ENCODE results near the gene ATL3. TPM values are rescaled to one million over a fixed set of nuclear protein-coding genes. Genes with fewer than 3 reads are reported as not detected.

The ATL3 gene
- total and polyA plus RNA-seq, 2 of the 4 experiments (the other 2 are of a cell fraction): 19.9 to 131 TPM

DNA sequence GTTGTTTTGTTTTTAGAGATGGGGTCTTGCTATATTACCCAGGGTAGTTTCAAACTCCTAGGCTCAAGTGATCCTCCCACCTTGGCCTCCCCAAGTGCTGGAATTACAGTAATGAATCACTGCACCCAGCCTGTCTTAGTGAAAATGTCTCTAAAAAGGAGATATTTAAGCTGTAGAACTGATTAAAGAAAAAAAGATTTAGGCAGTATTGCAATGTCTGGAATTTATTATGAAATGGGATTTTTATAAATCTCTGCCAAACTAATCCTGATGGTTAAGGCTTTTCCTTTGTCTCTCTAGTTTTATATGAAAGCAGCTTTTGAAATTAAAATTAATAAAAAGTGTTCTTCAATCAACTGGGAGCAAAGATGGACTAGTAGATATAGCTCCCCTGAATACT is 59.0 kb downstream of the ATL3 start:
- Histone ChIP-seq H2BK5ac (ENCODE audit: low read depth, low read length, poor library complexity, severe bottlenecking) (no peak overlapping the region), H4K5ac (ENCODE audit: low read depth, low read length) (no peak overlapping the region), H3K14ac (replicated peaks; ENCODE audit: low read depth, low read length) (no peak overlapping the region), H3K27ac (ENCODE audit: insufficient read depth, low read length) (no peak overlapping the region), H2AK5ac (ENCODE audit: low read depth, low read length) (no peak overlapping the region), H3K18ac (ENCODE audit: low read depth, low read length) (no peak overlapping the region), H2AFZ (replicated peaks; ENCODE audit: low read length, poor library complexity) (no peak overlapping the region), H3K27me3 (ENCODE audit: control insufficient read depth, insufficient read depth, low read length) (0 out of 2 replicates have a peak, but pooled peaks cover 2% of the 10 kb centered on the region), H4K91ac (ENCODE audit: insufficient read depth, low read depth, low read length) (no peak overlapping the region), H2BK120ac (ENCODE audit: low read depth, low read length) (no peak overlapping the region), H3K4me1 (ENCODE audit: control insufficient read depth, insufficient read depth, low read length) (peaks cover 9% of the 10 kb centered on the region; the same call in 1 of the 2 replicates), H2BK20ac (ENCODE audit: low read depth, low read length) (no peak overlapping the region), H3K9me3 (ENCODE audit: control insufficient read depth, insufficient read depth, low read length) (no peaks in the 10 kb centered on the region), H3K4ac (ENCODE audit: low read depth, low read length) (no peak overlapping the region), H2BK15ac (ENCODE audit: low read depth, low read length) (no peak overlapping the region), H3K56ac (ENCODE audit: extremely low read depth, insufficient read depth, low read length) (no peak overlapping the region), H3K9ac (ENCODE audit: low read depth, low read length) (no peak overlapping the region), H3K23ac (ENCODE audit: low read depth, low read length) (no peak overlapping the region), H3K4me2 (ENCODE audit: low read depth, low read length) (no peak overlapping the region), H4K20me1 (ENCODE audit: insufficient read depth, low read length) (no peaks in the 10 kb centered on the region), H3K79me1 (ENCODE audit: low read depth in 1 of 2, low read length in 2 of 2) (no peaks in the 10 kb centered on the region), H3K36me3 (ENCODE audit: control insufficient read depth, insufficient read depth, low read length) (no peaks in the 10 kb centered on the region), H2AK9ac (replicated peaks; ENCODE audit: low read depth, low read length, poor library complexity) (no peak overlapping the region), H3K4me3 (ENCODE audit: insufficient read depth, low read depth, low read length) (no peak overlapping the region), H4K8ac (ENCODE audit: low read depth in 2 of 2, low read length in 2 of 2) (no peak overlapping the region), H3K9me1 (ENCODE audit: insufficient read depth, low read length) (no peaks in the 10 kb centered on the region; the same call in 1 of the 2 replicates)
- CTCF ChIA-PET: interaction anchor here (0.7 kb wide), 2 partner anchors 93 to 101 kb away, joined by 3 read pairs; no protein-coding TSS in a partner anchor
- intact Hi-C loops (cut with micrococcal nuclease): no loop called here
- in situ Hi-C loops (cut with MboI; ENCODE audit: low sequenced_read_pairs): no loop called here
- DNase-seq (no peak), ATAC-seq (ENCODE audit: low read depth) (no peak)
- dilution Hi-C loops (cut with HindIII; ENCODE audit: low sequenced_read_pairs, unreplicated experiment): no loop called here
- no peak for TF ChIP-seq BHLHE40 (IDR thresholded peaks at IDR 0.05; ENCODE audit: low read depth, low read length)
- TF ChIP-seq, protein P1, sequence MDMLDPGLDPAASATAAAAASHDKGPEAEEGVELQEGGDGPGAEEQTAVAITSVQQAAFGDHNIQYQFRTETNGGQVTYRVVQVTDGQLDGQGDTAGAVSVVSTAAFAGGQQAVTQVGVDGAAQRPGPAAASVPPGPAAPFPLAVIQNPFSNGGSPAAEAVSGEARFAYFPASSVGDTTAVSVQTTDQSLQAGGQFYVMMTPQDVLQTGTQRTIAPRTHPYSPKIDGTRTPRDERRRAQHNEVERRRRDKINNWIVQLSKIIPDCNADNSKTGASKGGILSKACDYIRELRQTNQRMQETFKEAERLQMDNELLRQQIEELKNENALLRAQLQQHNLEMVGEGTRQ (IDR thresholded peaks at IDR 0.05; ENCODE audit: low read depth, low read length): no peak
- TF ChIP-seq MAZ (IDR thresholded peaks at IDR 0.05; ENCODE audit: borderline replicate concordance, low read depth, low read length): no peak
- no peak for TF ChIP-seq POLR2A (IDR thresholded peaks at IDR 0.05; ENCODE audit: low read depth, low read length)
- no peak for TF ChIP-seq SMC3 (IDR thresholded peaks at IDR 0.05; ENCODE audit: low read depth, low read length)
- no TSS peak for BruUV-seq (replicated peaks)
- POLR2A ChIA-PET (ENCODE audit: unreplicated experiment): no interaction called here
